ENCODE measurements around the gene COL13A1. TPM values are rescaled to one million over a fixed set of nuclear protein-coding genes. Genes with fewer than 3 reads are reported as not detected.
A peak's percentile ranks its signal among the peaks of the same experiment; 100 is the strongest.

Gene COL13A1
- total RNA-seq, 8 experiments from 2014 or later, result 0.27 to 50.6 (median 7.2) TPM

DNA sequence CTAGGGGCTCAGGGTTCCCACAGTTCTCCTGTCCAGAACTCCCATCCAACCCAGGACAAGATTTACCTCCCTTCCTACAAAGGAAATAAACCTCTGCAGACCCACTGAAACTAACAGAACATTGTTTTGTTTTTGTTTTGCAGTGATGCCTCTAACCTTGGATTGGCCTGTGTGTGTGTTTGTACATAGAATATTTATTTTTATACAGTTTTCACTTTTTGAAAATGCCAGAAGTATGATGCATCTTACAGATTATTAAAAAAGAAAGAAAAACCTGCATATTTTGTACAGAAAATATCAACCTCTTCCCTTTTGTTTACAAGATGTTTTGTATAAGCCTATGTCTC, 156.8 kb downstream of the COL13A1 start:
- H3K27ac ChIP-seq, result no peak overlapping the region
- no peak overlapping the region for H3K4me3 ChIP-seq
- no peak for ATAC-seq (replicated peaks in 6 of 8)
- no peaks in the 10 kb centered on the region for H3K4me1 ChIP-seq (replicated peaks in 1 of 2)
- in situ Hi-C loops (cut with MboI; ENCODE audit: low pct_unique_long_range_greater_than_20kb in 2 of 9, low sequenced_read_pairs in 9 of 9, unreplicated experiment in 9 of 9), result no loop called here

DNA sequence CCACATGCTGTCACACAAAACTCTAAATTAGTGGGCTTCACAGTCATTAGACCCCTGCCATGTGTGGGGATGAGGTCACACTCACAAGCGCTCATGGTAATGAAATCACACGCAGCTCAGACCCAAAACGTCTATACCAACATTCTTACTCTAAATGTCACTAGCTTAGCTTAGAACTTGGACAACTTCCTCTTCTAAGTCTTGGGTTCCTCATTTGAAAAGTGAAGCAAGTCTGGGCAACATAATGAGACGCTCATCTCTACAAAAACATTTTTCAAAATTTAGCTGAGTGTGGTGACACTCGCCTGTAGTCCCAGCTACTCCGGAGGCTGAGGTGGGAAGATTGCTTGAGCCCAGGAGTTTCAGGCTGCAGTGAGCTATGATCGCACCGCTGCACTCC, 158.2 kb downstream of the COL13A1 start:
- Histone ChIP-seq H3K4me3 (no peak overlapping the region), H3K4me1 (replicated peaks in 1 of 2) (no peaks in the 10 kb centered on the region), H3K27ac (no peak overlapping the region)
- ATAC-seq (replicated peaks in 6 of 8), result no peak
- in situ Hi-C loops (cut with MboI; ENCODE audit: low pct_unique_long_range_greater_than_20kb in 2 of 9, low sequenced_read_pairs in 9 of 9, unreplicated experiment in 9 of 9), result no loop called here
- 71 to 100% (median 95%) methylated on average over 2 to 8 of the region's 8 CpGs; no CpG with 5 or more reads in 1 of the 10 experiments for WGBS, 10 experiments

DNA sequence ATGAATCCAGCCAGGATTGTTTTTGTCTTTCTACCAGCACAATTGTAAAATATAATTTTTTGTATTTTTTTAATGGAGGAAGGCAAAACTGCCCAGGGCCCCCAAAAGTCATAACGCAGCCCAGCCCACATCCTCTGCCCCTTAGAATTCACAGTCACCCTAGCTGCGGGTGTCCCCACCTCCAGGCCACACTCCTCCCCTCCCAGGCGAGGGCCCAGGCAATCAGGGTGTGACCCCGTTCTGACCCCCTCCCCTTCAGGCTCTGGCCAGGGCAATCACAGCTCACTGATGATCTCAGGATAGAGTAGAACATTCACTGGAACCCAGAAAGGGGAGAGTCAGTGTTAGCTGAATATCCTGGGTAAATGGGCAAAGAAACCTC, 158.9 kb downstream of the COL13A1 start:
- no peak for ATAC-seq (replicated peaks in 6 of 8)
- in situ Hi-C loops (cut with MboI; ENCODE audit: low pct_unique_long_range_greater_than_20kb in 2 of 9, low sequenced_read_pairs in 9 of 9, unreplicated experiment in 9 of 9), result no loop called here
- 86 to 100% (median 89%) methylated on average over 1 to 3 of the region's 4 CpGs; no CpG with 5 or more reads in 7 of the 10 experiments for WGBS, 10 experiments
- Histone ChIP-seq H3K27ac (no peak overlapping the region), H3K4me3 (no peak overlapping the region), H3K4me1 (replicated peaks in 1 of 2) (no peaks in the 10 kb centered on the region)

DNA sequence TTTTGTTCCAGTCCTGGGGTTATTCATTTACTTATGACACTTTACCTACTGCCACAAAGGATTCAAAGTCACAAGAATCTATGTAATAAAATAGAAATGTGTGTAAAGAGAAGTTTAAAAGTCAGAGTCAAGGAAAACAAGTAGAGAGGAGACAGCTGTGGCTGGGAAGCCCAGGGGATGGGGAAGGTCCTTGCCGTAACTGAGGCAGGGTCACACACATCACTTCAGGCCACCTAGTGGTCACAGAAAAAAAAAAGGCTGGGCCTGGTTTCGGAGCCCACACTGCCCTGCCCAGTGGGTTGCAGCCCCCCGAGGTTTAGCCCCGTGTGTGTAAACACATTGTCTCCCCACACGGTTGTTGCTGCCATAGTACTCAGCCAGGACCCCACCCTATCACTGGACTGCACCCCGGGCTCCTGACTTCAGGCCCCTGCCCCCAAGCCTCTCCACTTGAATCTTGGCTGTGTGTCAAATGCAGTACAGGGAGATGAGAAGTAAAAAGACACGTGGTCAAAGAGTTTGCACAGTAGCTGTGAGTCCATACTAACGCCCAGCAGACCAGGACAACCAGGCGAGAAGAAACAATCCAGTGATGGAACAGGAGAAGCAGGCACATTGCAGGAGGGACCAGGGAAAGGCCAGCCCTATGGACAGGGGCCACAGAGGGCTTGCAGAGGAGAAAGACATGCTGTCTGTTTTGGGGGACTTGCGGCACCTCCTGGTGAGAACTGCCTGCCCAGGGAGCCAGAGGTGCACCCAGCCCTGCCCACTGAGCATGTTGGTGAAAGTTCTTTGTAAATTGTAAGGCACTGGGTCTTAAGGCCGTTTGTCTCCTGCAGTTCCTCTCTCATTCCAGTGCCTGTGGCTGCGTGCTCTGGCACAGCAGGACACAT, 159.5 kb downstream of the COL13A1 start:
- H3K4me3 ChIP-seq, result no peak overlapping the region
- in situ Hi-C loops (cut with MboI; ENCODE audit: low pct_unique_long_range_greater_than_20kb in 2 of 9, low sequenced_read_pairs in 9 of 9, unreplicated experiment in 9 of 9), result no loop called here
- 65 to 100% (median 73%) methylated on average over 1 to 5 of the region's 12 CpGs; no CpG with 5 or more reads in 4 of the 10 experiments for WGBS, 10 experiments
- ATAC-seq (replicated peaks in 6 of 8), result peak in 4 of 8 experiments; percentile 26 to 66 (median 45)
- no peaks in the 10 kb centered on the region for H3K4me1 ChIP-seq (replicated peaks in 1 of 2)
- no peak overlapping the region for H3K27ac ChIP-seq

DNA sequence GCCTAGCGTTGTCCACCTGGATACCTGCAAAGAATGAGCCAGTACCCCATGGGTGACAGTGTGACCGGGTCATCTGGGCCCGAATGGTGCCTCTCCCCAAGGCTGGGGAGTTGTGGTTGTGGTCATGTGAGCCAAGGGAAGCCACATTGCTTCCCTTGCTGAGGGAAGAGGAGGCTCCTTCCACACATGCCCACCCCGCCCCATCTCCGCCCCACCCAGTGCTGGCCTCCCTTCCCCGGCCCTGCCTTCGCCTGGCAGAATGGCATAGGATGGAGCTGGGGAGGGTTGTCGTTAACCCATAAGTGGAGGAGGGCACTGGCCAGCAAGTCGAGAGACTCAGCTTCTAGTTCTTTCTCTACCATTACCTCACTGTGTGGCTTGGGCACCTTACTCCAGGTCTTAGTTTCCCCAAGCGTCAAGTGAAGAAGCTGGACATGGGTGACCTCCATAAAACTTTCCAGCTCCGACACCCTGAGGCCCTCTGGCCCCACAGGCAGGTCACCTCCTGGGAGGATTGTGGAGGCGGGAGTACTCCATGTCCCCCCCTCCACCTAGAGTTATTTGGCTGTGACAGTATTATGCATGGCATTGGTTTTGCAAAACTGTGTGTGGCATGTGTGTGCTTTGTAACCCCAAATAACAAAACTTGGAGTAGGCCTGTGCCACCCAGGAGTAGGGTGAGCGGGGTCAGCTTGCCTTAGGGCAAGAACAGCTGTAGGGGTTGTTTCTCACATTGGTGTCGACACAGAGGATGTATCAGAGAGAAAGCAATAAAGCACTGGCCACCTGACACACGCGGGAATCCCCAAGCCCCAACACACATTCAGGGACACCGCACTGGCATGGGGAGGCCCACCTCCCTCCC, 160.4 kb downstream of the COL13A1 start:
- in situ Hi-C loops (cut with MboI; ENCODE audit: low pct_unique_long_range_greater_than_20kb in 2 of 9, low sequenced_read_pairs in 9 of 9, unreplicated experiment in 9 of 9), result no loop called here
- WGBS, 10 experiments, result 67 to 100% (median 78%) methylated on average over 1 to 8 of the region's 17 CpGs; no CpG with 5 or more reads in 4 of the 10 experiments
- Histone ChIP-seq H3K4me3 (no peak overlapping the region), H3K27ac (no peak overlapping the region), H3K4me1 (replicated peaks in 1 of 2) (no peaks in the 10 kb centered on the region)
- ATAC-seq (replicated peaks in 6 of 8), result peak in 1 of 8 experiments; percentile 12

DNA sequence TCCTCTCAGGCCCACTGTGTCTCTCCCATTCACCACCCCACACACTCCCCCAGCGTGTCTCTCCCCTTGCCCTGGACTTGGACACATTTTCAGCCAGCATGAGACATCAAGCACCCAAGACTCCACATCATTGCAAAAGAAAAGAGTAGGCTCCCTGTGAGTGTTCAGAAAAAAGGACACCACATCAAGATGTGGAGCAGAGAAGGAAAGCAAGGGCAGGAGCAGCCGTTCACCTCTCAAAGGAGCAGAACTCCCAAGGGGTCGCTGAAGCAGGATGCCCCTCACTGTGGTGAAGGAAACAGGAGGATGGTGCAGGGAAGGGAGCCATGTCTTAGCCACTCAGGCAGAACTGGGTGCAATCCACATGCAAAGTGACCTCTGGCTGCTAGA, 161.0 kb downstream of the COL13A1 start:
- no peak overlapping the region for H3K4me3 ChIP-seq
- 67 to 100% (median 92%) methylated on average over 1 to 2 of the region's 3 CpGs; no CpG with 5 or more reads in 5 of the 10 experiments for WGBS, 10 experiments
- no peak for ATAC-seq (replicated peaks in 6 of 8)
- in situ Hi-C loops (cut with MboI; ENCODE audit: low pct_unique_long_range_greater_than_20kb in 2 of 9, low sequenced_read_pairs in 9 of 9, unreplicated experiment in 9 of 9), result no loop called here
- no peaks in the 10 kb centered on the region for H3K4me1 ChIP-seq (replicated peaks in 1 of 2)
- no peak overlapping the region for H3K27ac ChIP-seq

DNA sequence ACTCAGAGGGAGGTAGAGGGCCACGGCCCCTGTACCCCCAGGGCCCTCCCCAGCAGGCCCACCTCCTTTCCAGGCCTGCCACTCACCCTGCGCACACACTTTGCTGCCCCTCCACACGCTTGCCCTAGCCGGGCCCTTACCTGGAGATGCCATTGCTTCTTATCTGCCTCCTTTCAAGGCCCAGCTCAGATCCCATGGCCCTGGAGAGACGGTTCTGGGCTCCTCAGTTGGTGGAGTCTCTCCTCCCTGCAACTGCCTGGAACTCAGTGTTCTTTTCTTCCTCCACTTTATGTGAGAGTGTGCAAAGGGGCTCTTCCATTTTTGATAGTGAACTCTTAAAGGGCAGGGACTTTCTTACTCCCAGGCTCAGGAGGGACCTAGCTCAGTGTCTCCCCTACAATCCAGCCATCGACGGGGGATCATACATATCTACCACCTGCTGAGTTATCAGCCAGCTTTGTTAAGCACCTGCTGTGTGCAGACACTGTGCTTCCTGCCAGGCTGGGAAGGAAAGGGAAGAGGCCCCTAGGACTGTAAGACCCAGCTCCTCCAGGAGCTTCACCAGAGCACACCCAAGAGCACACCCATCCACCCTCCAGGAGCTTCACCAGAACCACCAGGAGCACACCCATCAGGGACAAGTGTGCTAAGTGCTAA, 161.6 kb downstream of the COL13A1 start:
- 34 to 100% (median 79%) methylated on average over 1 to 3 of the region's 7 CpGs; no CpG with 5 or more reads in 3 of the 10 experiments for WGBS, 10 experiments
- in situ Hi-C loops (cut with MboI; ENCODE audit: low pct_unique_long_range_greater_than_20kb in 2 of 9, low sequenced_read_pairs in 9 of 9, unreplicated experiment in 9 of 9), result no loop called here
- ATAC-seq (replicated peaks in 6 of 8), result no peak
- Histone ChIP-seq H3K27ac (no peak overlapping the region), H3K4me1 (replicated peaks in 1 of 2) (no peaks in the 10 kb centered on the region), H3K4me3 (no peak overlapping the region)

DNA sequence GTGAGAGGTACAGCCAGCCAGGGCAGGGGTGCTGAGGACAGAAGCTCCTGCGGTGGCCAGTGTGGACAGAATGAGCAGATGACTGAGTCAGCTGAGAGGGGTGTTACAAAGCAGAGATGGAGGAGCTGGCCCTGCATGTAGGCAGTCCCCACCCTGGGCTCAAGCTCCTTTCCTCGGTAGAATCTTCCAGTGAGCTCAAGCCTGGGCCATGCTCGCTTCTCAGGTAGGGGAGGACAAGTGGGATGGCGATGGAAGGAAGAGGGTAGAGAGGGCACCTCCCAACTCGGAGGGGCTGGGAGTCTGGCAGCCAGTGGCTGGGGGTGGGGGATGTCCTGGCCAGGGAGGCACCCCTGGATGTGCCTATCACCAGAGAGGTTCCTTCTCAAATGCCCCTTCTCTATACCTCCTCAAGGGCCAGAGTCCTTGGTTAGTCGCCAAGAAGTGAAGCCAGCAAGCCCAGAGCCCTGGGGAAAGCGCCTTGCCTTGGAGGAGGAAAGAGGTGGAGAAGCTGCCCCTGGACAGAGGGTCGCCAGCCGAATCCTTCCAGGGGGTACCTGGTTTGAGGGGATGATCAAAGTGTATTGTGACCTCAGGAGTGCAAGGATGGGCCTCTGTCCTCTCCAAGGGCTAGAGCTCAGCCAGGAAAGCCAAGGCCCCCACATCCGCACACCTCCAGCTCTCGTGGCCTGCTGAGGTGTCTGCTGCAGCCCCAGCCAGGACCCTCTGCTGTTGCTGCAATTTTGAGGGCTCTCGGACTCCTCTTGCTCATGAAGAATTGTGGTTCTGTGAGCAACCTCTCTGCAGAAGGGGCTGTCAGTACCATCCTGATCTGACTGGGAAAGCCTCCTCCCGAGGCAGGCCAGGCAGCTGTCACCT, 162.4 kb downstream of the COL13A1 start:
- in situ Hi-C loops (cut with MboI; ENCODE audit: low pct_unique_long_range_greater_than_20kb in 2 of 9, low sequenced_read_pairs in 9 of 9, unreplicated experiment in 9 of 9), result no loop called here
- Histone ChIP-seq H3K27ac (no peak overlapping the region), H3K4me1 (replicated peaks in 1 of 2) (no peaks in the 10 kb centered on the region), H3K4me3 (no peak overlapping the region)
- WGBS, 10 experiments, result 49 to 94% (median 80%) methylated on average over 1 to 6 of the region's 13 CpGs; no CpG with 5 or more reads in 5 of the 10 experiments
- peak in 1 of 8 experiments; percentile 29 for ATAC-seq (replicated peaks in 6 of 8)

DNA sequence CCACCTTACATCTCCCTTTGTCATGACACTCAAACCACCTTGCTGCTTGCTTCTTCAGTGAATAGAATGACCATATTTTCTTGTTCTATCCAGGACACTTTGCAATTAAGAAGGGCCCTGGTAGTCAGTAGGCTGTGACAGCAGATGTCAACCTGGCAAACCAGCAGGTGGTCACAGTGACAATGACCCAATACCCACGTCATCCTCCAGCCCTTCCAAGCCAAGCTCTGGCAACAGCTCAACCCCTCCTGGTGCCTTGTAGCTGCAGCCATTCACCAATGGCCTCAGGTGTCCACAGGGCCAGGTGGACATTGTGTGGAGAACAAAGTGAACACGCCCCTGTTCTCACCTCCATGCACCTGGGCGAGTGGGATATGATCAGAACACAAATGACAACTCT, 163.4 kb downstream of the COL13A1 start:
- WGBS, 10 experiments, result 40 to 83% (median 60%) methylated on average over 1 to 2 of the region's 3 CpGs; no CpG with 5 or more reads in 5 of the 10 experiments
- no peak overlapping the region for H3K4me3 ChIP-seq
- no peak overlapping the region for H3K27ac ChIP-seq
- in situ Hi-C loops (cut with MboI; ENCODE audit: low pct_unique_long_range_greater_than_20kb in 2 of 9, low sequenced_read_pairs in 9 of 9, unreplicated experiment in 9 of 9), result no loop called here
- no peak for ATAC-seq (replicated peaks in 6 of 8)
- no peaks in the 10 kb centered on the region for H3K4me1 ChIP-seq (replicated peaks in 1 of 2)

DNA sequence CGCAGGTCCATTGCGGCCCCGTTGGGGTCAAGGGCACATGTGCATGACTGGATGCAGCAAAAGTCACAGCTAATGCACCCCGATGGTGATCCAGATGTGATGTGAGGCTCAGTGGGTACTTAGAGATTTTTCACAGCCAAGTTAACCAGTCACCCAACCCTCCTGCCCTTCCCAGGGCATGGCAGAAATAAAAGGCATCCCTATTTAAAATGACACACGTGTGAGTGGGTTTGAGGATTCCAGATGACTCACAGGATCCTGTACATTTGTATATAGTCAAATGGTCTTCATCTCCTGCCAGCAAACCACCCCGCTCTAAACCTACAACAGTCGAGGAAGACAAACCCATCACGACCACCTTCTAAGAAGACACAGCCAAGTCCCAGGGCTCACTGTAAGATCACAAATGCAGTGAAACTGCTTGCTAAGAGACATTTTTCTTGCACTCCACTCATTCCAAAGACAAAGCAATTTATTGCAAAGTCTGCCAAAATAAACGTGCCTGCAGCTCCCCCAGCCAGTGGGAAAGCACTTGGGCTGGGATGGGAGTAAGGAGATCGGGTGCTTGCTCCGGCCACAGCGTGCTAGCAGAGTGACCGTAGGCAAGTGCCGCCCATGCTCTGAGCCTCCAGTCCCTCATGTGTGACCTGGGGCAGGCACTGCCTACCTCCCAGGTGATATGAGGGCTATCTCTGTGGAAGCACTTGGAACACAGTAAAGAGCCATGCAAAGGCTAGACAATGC, 164.4 kb downstream of the COL13A1 start:
- Histone ChIP-seq H3K27ac (no peak overlapping the region), H3K4me3 (no peak overlapping the region), H3K4me1 (replicated peaks in 1 of 2) (no peaks in the 10 kb centered on the region)
- in situ Hi-C loops (cut with MboI; ENCODE audit: low pct_unique_long_range_greater_than_20kb in 2 of 9, low sequenced_read_pairs in 9 of 9, unreplicated experiment in 9 of 9), result no loop called here
- 28 to 90% (median 70%) methylated on average over 1 to 8 of the region's 14 CpGs; no CpG with 5 or more reads in 1 of the 10 experiments for WGBS, 10 experiments
- ATAC-seq (replicated peaks in 6 of 8), result no peak

DNA sequence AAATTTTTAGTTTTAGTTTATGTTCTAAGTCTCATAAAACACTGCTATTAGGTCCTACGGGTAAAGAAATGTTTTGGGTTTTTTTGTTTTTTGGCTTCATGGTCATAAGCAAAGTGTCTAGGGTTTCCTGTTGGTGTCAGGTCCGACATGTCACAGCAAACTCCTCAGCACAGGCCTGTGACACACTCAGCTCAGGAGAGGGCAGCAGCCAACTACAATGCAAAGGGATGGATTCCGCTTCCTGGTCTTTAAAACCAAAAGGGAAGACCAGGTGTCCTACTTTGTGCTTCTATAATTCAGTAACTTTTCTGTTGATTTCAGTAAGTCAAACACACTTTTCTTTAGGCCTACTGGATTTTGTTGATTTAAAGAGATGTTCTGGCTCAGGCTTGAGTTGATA, 167.1 kb downstream of the COL13A1 start:
- H3K4me1 ChIP-seq (replicated peaks in 1 of 2), result no peaks in the 10 kb centered on the region
- no peak overlapping the region for H3K4me3 ChIP-seq
- no peak overlapping the region for H3K27ac ChIP-seq
- WGBS, 10 experiments, result 0 to 86% (median 58%) methylated on average over 1 to 3 of the region's 3 CpGs; no CpG with 5 or more reads in 1 of the 10 experiments
- peak in 4 of 8 experiments; percentile 21 to 77 (median 58) for ATAC-seq (replicated peaks in 6 of 8)
- in situ Hi-C loops (cut with MboI; ENCODE audit: low pct_unique_long_range_greater_than_20kb in 2 of 9, low sequenced_read_pairs in 9 of 9, unreplicated experiment in 9 of 9), result no loop called here

DNA sequence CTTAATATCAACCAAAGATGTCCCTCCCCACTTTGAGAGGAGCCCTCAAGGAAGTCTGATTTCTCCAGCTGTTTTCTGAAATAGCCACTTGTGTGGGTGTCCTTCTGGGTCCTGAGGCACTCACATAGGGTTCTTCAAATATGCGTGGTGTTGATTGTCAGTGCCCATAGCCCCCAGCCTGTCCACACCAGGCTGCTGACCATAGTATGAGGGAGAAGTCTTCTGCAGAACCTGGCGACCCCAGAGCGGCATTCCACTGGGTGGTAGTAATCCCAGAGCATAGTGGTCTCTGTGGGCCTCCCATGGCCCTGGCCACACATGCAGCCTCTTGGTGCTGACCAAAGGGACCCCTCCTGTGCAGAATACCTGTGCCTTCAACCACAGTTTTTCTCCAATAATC, 168.3 kb downstream of the COL13A1 start:
- no peak overlapping the region for H3K27ac ChIP-seq
- no peak overlapping the region for H3K4me3 ChIP-seq
- WGBS, 10 experiments, result 60 to 100% (median 77%) methylated on average over 1 to 2 of the region's 3 CpGs; no CpG with 5 or more reads in 6 of the 10 experiments
- no peak for ATAC-seq (replicated peaks in 6 of 8)
- in situ Hi-C loops (cut with MboI; ENCODE audit: low pct_unique_long_range_greater_than_20kb in 2 of 9, low sequenced_read_pairs in 9 of 9, unreplicated experiment in 9 of 9), result no loop called here
- peaks cover 0 to 9% of the 10 kb centered on the region in 2 donors for H3K4me1 ChIP-seq (replicated peaks in 1 of 2)
